Measurements from ENCODE around the gene MRM3. TPM values are rescaled to one million over a fixed set of nuclear protein-coding genes. Genes with fewer than 3 reads are reported as not detected.
"Not testable (repeated sequence)": the region's sequence is repeated elsewhere in the genome, so short reads cannot be mapped to it uniquely, and the experiment has no call there.

Gene MRM3
- total RNA-seq, 1 donor from 2014 or later, result 22.4 TPM

GRCh38 chr17:789931-790873, 8.0 kb downstream of the MRM3 start:
- ATAC-seq, result peak; percentile 57
- DNase-seq, result peak; percentile 66
- intact Hi-C loops (cut with micrococcal nuclease), result loop anchor here (5.0 to 10.0 kb wide), 2 partner anchors 192 to 255 kb away; no protein-coding TSS in a partner anchor

GRCh38 chr17:790874-791247, 8.7 kb downstream of the MRM3 start:
- ATAC-seq, result not testable (repeated sequence)
- DNase-seq, result peak; percentile 56
- intact Hi-C loops (cut with micrococcal nuclease), result loop anchor here (5.0 to 10.0 kb wide), 2 partner anchors 191 to 254 kb away; no protein-coding TSS in a partner anchor

GRCh38 chr17:791829-792228, 9.7 kb downstream of the MRM3 start:
- DNase-seq, result no peak
- intact Hi-C loops (cut with micrococcal nuclease), result loop anchor here (5.0 to 10.0 kb wide), 2 partner anchors 190 to 253 kb away; no protein-coding TSS in a partner anchor
- ATAC-seq, result no peak

GRCh38 chr17:792277-792676, 10.1 kb downstream of the MRM3 start:
- ATAC-seq, result no peak
- intact Hi-C loops (cut with micrococcal nuclease), result loop anchor here (5.0 to 10.0 kb wide), 2 partner anchors 190 to 253 kb away; no protein-coding TSS in a partner anchor
- DNase-seq, result no peak

GRCh38 chr17:794876-795275, 12.7 kb downstream of the MRM3 start:
- intact Hi-C loops (cut with micrococcal nuclease), result loop anchor here (5.0 to 10.0 kb wide), 2 partner anchors 187 to 250 kb away; no protein-coding TSS in a partner anchor
- DNase-seq (peak; percentile 92), ATAC-seq (peak; percentile 83)

GRCh38 chr17:795276-795675, 13.1 kb downstream of the MRM3 start:
- intact Hi-C loops (cut with micrococcal nuclease), result loop anchor here (10.0 kb wide), 1 partner anchor 250 kb away; no protein-coding TSS in a partner anchor
- peak; percentile 2 for ATAC-seq

GRCh38 chr17:795721-796120, 13.6 kb downstream of the MRM3 start:
- ATAC-seq (no peak), DNase-seq (no peak)
- intact Hi-C loops (cut with micrococcal nuclease), result loop anchor here (10.0 kb wide), 1 partner anchor 249 kb away; no protein-coding TSS in a partner anchor

More at GRCh38 chr17:795276-795675, 13.1 kb downstream of the MRM3 start:
- peak; percentile 35 for DNase-seq

GRCh38 chr17:796609-797008, 14.5 kb downstream of the MRM3 start:
- no peak for ATAC-seq
- intact Hi-C loops (cut with micrococcal nuclease), result loop anchor here (10.0 kb wide), 1 partner anchor 248 kb away; no protein-coding TSS in a partner anchor
- DNase-seq, result no peak

GRCh38 chr17:797236-797840, 15.2 kb downstream of the MRM3 start:
- intact Hi-C loops (cut with micrococcal nuclease), result loop anchor here (10.0 kb wide), 1 partner anchor 247 kb away; no protein-coding TSS in a partner anchor
- no peak for DNase-seq
- no peak for ATAC-seq

GRCh38 chr17:798246-798645, 16.1 kb downstream of the MRM3 start:
- intact Hi-C loops (cut with micrococcal nuclease), result loop anchor here (10.0 kb wide), 1 partner anchor 247 kb away; no protein-coding TSS in a partner anchor
- ATAC-seq, result no peak
- DNase-seq, result no peak

- intact Hi-C loops (cut with micrococcal nuclease), result loop anchor here (10.0 kb wide), 1 partner anchor 246 kb away; no protein-coding TSS in a partner anchor
- DNase-seq (no peak), ATAC-seq (no peak)
Measured at GRCh38 chr17:799261-799660, 17.1 kb downstream of the MRM3 start.

- ATAC-seq (no peak), DNase-seq (no peak)
- intact Hi-C loops (cut with micrococcal nuclease), result no loop called here
Measured at GRCh38 chr17:800446-801242, 18.5 kb downstream of the MRM3 start.

GRCh38 chr17:801660-802059, 19.5 kb downstream of the MRM3 start:
- DNase-seq (no peak), ATAC-seq (no peak)
- intact Hi-C loops (cut with micrococcal nuclease), result no loop called here

- ATAC-seq (peak; percentile 20), DNase-seq (no peak)
- intact Hi-C loops (cut with micrococcal nuclease), result no loop called here
Measured at GRCh38 chr17:802481-802880, 20.3 kb downstream of the MRM3 start.

GRCh38 chr17:802901-803881, 21.0 kb downstream of the MRM3 start:
- intact Hi-C loops (cut with micrococcal nuclease), result no loop called here
- ATAC-seq (no peak), DNase-seq (no peak)

GRCh38 chr17:804541-805435, 22.6 kb downstream of the MRM3 start:
- ATAC-seq (no peak), DNase-seq (no peak)
- intact Hi-C loops (cut with micrococcal nuclease), result no loop called here

GRCh38 chr17:805886-806285, 23.7 kb downstream of the MRM3 start:
- ATAC-seq; DNase-seq; intact Hi-C loops (cut with micrococcal nuclease): not testable (repeated sequence)
